K562 (cell line): Measurements from ENCODE around the gene BEST1. TPM values are rescaled to one million over a fixed set of nuclear protein-coding genes. Genes with fewer than 3 reads are reported as not detected.

Experiments used
- CHD2 ChIP-seq: IDR thresholded peaks from 2 replicates; pipeline ENCODE4 v1.6.1; 2011; ENCODE audit warnings: low read depth, low read length
- FOXJ2 ChIP-seq: fragments of 200-800 bp; sonication (Bioruptor generic); IDR thresholded peaks from 2 replicates; pipeline ENCODE4 v1.6.1; 2016; ENCODE audit warnings: missing genetic modification characterization, missing compliant biosample characterization
- MEF2A ChIP-seq: IDR thresholded peaks from 2 replicates; pipeline ENCODE4 v1.6.1; 2011; ENCODE audit warnings: low read depth, mild to moderate bottlenecking, low read length, moderate library complexity; ENCODE audit not compliant: control insufficient read depth
- NR1H2 ChIP-seq: sonication (generic); formaldehyde crosslinking; IDR thresholded peaks from 2 replicates; pipeline ENCODE4 v1.4.0; 2020; ENCODE audit warnings: mild to moderate bottlenecking, missing genetic modification reagents
- NR2C1 ChIP-seq, 2 experiments: fragments of 450-650 bp; IDR thresholded peaks; 2 replicates each; pipeline ENCODE4 v1.6.1; 2017; ENCODE audit warnings: mild to moderate bottlenecking in 2 of 2, antibody characterized with exemption in 1 of 2, inconsistent platforms in 1 of 2, missing compliant biosample characterization in 1 of 2, missing genetic modification characterization in 1 of 2
- RCOR1 ChIP-seq, 2 experiments: IDR thresholded peaks; 2 replicates each; pipeline ENCODE4 v1.6.1; 2012; ENCODE audit warnings: low read depth in 2 of 2, low read length in 2 of 2, borderline replicate concordance in 1 of 2, improper control_type of control experiment in 1 of 2
- SUPT5H ChIP-seq: fragments of 450-650 bp; IDR thresholded peaks from 2 replicates; pipeline ENCODE4 v1.6.1; 2016
- TFAP4 ChIP-seq: sonication (generic); formaldehyde crosslinking; IDR thresholded peaks from 2 replicates; pipeline ENCODE4 v1.8.0; 2022; ENCODE audit warnings: missing genetic modification reagents, mild to moderate bottlenecking, moderate library complexity, borderline replicate concordance
- THAP12 ChIP-seq: fragments of 250-450 bp; sonication (Bioruptor Pico); IDR thresholded peaks from 2 replicates; pipeline ENCODE4 v1.9.0; 2021; ENCODE audit warnings: mild to moderate bottlenecking, inconsistent platforms
- THAP7 ChIP-seq: fragments of 250-450 bp; sonication (Bioruptor Pico); IDR thresholded peaks from 2 replicates; pipeline ENCODE4 v1.5.0; 2021
- TRIM24 ChIP-seq, 2 experiments: fragments of 450-650 bp; IDR thresholded peaks; 2 replicates each; pipeline ENCODE4 v1.6.1; 2016
- ZNF592 ChIP-seq: fragments of 450-650 bp; IDR thresholded peaks from 2 replicates; pipeline ENCODE4 v1.6.1; 2017; ENCODE audit warnings: antibody characterized with exemption, mild to moderate bottlenecking
- ZNF740 ChIP-seq, 3 experiments: fragments of 200-800 bp in 1 of 3; sonication (Bioruptor generic) in 1 of 3; sonication (generic) in 1 of 3; formaldehyde crosslinking in 1 of 3; IDR thresholded peaks; 2 replicates each; pipeline versions ENCODE4 v1.6.1 to v1.8.0; 2016 to 2022; ENCODE audit warnings: mild to moderate bottlenecking in 2 of 3, missing compliant biosample characterization in 2 of 3, missing genetic modification characterization in 2 of 3, missing genetic modification reagents in 1 of 3
- ZNF77 ChIP-seq: fragments of 250-450 bp; sonication (Bioruptor Pico); IDR thresholded peaks from 2 replicates; pipeline ENCODE4 v1.5.0; 2020
- polyA plus RNA-seq, 8 experiments: library from polyadenylated mRNA; depleted of rRNA in 4 of 8; stranded (reverse) in 5 of 8; unstranded in 3 of 8; fragments of >200 nt; fragmentation: Nextera tagmentation in 2 of 8; fragmentation: Illumina TruSeq in 1 of 8; extraction: Ambion mirVana in 2 of 8; extraction: Trizol in 1 of 8; gene quantifications; 2 replicates each; pipeline versions ENCODE4 v1.2.1 to v1.2.3, GENCODE V29; 2011 to 2014; ENCODE audit warnings: inconsistent platforms in 1 of 8, missing spikeins in 1 of 8
- total RNA-seq, 7 experiments: library from RNA; depleted of rRNA in 6 of 7; stranded (reverse); fragments of >200 nt in 6 of 7; fragmentation: Illumina TruSeq in 2 of 7; extraction: Trizol in 2 of 7; gene quantifications; 2 replicates each; pipeline versions ENCODE4 v1.2.1 to v1.2.3, GENCODE V29; 2011 to 2021; ENCODE audit warnings: low replicate concordance in 1 of 7

Gene BEST1
- total and polyA plus RNA-seq, 9 of the 15 experiments (the other 6 are each of a cell fraction or from before 2014, with no cell fraction given) = 0.07 to 1.3 (median 0.40) TPM

GRCh38 chr11:61919705-61920631 lies 30.2 kb upstream of the BEST1 start (continued):
- peak; percentile 59 for TF ChIP-seq ZNF592
- TF ChIP-seq THAP7 (CRISPR knock-in tag) = 0 out of 2 replicates have a peak, but pooled peaks have one; percentile 16
- TF ChIP-seq NR1H2 (CRISPR knock-in tag) = no peak
- peak; percentile 29 to 92; a peak in 3 of 4 replicates for TF ChIP-seq RCOR1 (IDR thresholded peaks at IDR 0.05; ENCODE audit: borderline replicate concordance in 1 of 2, low read depth in 2 of 2, low read length in 2 of 2)
- TF ChIP-seq TRIM24 (IDR thresholded peaks at IDR 0.05) = peak; percentile 65 to 78; a peak in 3 of 4 replicates
- TF ChIP-seq TFAP4 = peak; percentile 88
- peak; percentile 52; the same call in 1 of the 2 replicates for TF ChIP-seq ZNF740 (CRISPR knock-in tag; IDR thresholded peaks at IDR 0.05)
- no peak for TF ChIP-seq ZNF740 (tag; IDR thresholded peaks at IDR 0.05)
- TF ChIP-seq MEF2A = no peak
- TF ChIP-seq ZNF77 (CRISPR knock-in tag) = no peak
- TF ChIP-seq NR2C1 (IDR thresholded peaks at IDR 0.05) = 0 out of 2 replicates have a peak, but pooled peaks have one; percentile 33
- TF ChIP-seq NR2C1 (tag; IDR thresholded peaks at IDR 0.05) = peak; percentile 21; the same call in 1 of the 2 replicates
- TF ChIP-seq SUPT5H = no peak
- TF ChIP-seq CHD2 = no peak
- no peak for TF ChIP-seq FOXJ2 (tag)
- peak; percentile 30; the same call in 1 of the 2 replicates for TF ChIP-seq THAP12 (CRISPR knock-in tag)
